ENCODE data around the gene UNC13B. TPM values are rescaled to one million over a fixed set of nuclear protein-coding genes. Genes with fewer than 3 reads are reported as not detected.
A peak's percentile ranks its signal among the peaks of the same experiment; 100 is the strongest.

The UNC13B gene
- total and polyA plus RNA-seq, 9 of the 15 experiments (the other 6 are each of a cell fraction or from before 2014, with no cell fraction given): 2.4 to 11.5 (median 8.6) TPM

DNA sequence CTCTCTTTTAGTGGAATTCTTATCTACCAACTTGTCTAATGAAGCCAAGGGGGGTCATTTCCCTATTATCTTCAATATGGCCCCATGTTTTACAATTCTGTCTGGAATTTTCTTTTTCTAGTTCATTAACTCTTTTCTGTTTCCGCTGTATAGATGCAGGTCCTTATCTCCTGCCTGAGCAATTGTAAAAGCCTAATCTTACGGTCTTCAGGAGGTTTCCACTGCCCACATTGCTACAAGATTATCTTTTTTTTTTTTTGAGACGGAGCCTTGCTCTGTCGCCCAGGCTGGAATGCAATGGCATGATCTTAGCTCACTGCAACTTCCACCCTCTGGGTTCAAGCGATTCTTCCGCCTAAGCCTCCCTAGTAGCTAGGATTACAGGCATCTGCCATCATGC lies 132.3 kb downstream of the UNC13B start (continued):
- TF ChIP-seq, protein P1, sequence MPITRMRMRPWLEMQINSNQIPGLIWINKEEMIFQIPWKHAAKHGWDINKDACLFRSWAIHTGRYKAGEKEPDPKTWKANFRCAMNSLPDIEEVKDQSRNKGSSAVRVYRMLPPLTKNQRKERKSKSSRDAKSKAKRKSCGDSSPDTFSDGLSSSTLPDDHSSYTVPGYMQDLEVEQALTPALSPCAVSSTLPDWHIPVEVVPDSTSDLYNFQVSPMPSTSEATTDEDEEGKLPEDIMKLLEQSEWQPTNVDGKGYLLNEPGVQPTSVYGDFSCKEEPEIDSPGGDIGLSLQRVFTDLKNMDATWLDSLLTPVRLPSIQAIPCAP (CRISPR knock-in tag; IDR thresholded peaks at IDR 0.05; ENCODE audit: borderline replicate concordance): no peak
- no peak for TF ChIP-seq SP1 (CRISPR knock-in tag; IDR thresholded peaks at IDR 0.05)
- TF ChIP-seq DPF2 (IDR thresholded peaks at IDR 0.05): 0 out of 2 replicates have a peak, but pooled peaks have one; percentile 26
- peak; percentile 32 for TF ChIP-seq TCF3 (CRISPR knock-in tag; IDR thresholded peaks at IDR 0.05)
- peak; percentile 63 for TF ChIP-seq ZNF384 (IDR thresholded peaks at IDR 0.05; ENCODE audit: low read depth, low read length)
- TF ChIP-seq ZNF143 (CRISPR knock-in tag; IDR thresholded peaks at IDR 0.05): no peak
- peak; percentile 32; the same call in 1 of the 2 replicates for TF ChIP-seq SOX6 (IDR thresholded peaks at IDR 0.05)
- TF ChIP-seq CBFA2T3 (IDR thresholded peaks at IDR 0.05): peak; percentile 72
- peak; percentile 40; the same call in 1 of the 2 replicates for TF ChIP-seq CBFA2T2 (conservative IDR thresholded peaks at IDR 0.05)

DNA sequence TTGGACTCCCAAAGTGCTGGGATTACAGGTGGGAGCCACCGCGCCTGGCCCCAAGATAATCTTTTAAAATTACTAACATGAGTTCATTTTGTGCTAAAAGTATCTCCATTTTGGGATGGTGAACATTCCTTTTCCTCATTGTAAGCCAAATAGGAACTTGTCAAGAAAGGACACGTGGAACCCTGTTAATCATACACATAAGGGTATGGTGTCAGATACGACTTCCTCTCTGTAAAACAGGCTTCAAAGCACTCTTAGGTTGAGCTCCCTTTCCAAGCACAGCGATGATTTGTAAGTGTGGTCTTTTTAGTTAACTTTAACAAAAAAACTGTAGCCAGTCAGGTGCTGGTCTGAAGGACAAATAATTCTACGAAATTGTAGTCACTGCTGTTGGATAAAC lies 132.7 kb downstream of the UNC13B start:
- DNase-seq (ENCODE audit: extremely low read depth in 1 of 4, low spot score in 3 of 4) (no peak), FAIRE-seq (no peak), ATAC-seq (no peak)
- Histone ChIP-seq H3K4me3 (no peak overlapping the region), H3K9me1 (ENCODE audit: control insufficient read depth, insufficient read depth, low read length) (no peaks in the 10 kb centered on the region), H3K9ac (ENCODE audit: insufficient read depth in 1 of 2, low read depth in 2 of 2, low read length in 2 of 2) (no peak overlapping the region), H3K4me2 (ENCODE audit: insufficient read depth, low read length) (no peak overlapping the region), H3K36me3 (ENCODE audit: control insufficient read depth, insufficient read depth, low read length) (no peaks in the 10 kb centered on the region), H3K4me1 (replicated peaks in 1 of 2; ENCODE audit: control insufficient read depth in 2 of 2, insufficient read depth in 2 of 2, low read length in 2 of 2) (peaks cover 0 to 2% of the 10 kb centered on the region in 2 experiments; a peak in 1 of 5 replicates), H3K79me2 (ENCODE audit: control insufficient read depth, insufficient read depth, low read length) (no peaks in the 10 kb centered on the region), H2AFZ (ENCODE audit: low read depth, low read length) (no peak overlapping the region), H3K9me3 (replicated peaks; ENCODE audit: control insufficient read depth, insufficient read depth, low read depth, low read length) (no peaks in the 10 kb centered on the region), H4K20me1 (replicated peaks; ENCODE audit: control insufficient read depth, insufficient read depth, low read length) (no peaks in the 10 kb centered on the region), H3K27me3 (ENCODE audit: control insufficient read depth in 2 of 2, insufficient read depth in 2 of 2, low read length in 2 of 2) (no peaks in the 10 kb centered on the region), H3K27ac (ENCODE audit: extremely low read depth, low read depth, low read length) (no peak overlapping the region)
- ChIA-PET POLR2A (no interaction called here), CTCF (ENCODE audit: low intra/inter-chr PET ratio) (no interaction called here)
- in situ Hi-C loops (cut with MboI) (no loop called here), intact Hi-C loops (cut with micrococcal nuclease) (no loop called here)
- WGBS (ENCODE audit: insufficient coverage, low coverage, missing lambda C conversion rate): 57% methylated on average over 6 of the region's 6 CpGs
- BruUV-seq (replicated peaks): no TSS peak
- TF ChIP-seq RB1 (IDR thresholded peaks at IDR 0.05; ENCODE audit: low read depth) (no peak), CCNT2 (IDR thresholded peaks at IDR 0.05; ENCODE audit: borderline replicate concordance, extremely low read depth, insufficient read length, low read depth, low read length) (no peak), ZNF311 (CRISPR knock-in tag; IDR thresholded peaks at IDR 0.05) (no peak), ZBTB17 (CRISPR knock-in tag; IDR thresholded peaks at IDR 0.05) (no peak), ZNF217 (CRISPR knock-in tag; IDR thresholded peaks at IDR 0.05) (no peak), ZNF347 (CRISPR knock-in tag; IDR thresholded peaks at IDR 0.05; ENCODE audit: low read depth) (no peak), TCFL5 (CRISPR knock-in tag; conservative IDR thresholded peaks at IDR 0.05) (no peak), ZNF695 (CRISPR knock-in tag; IDR thresholded peaks at IDR 0.05) (no peak), FOXJ2 (tag; IDR thresholded peaks at IDR 0.05) (no peak)
- TF ChIP-seq, protein P2, sequence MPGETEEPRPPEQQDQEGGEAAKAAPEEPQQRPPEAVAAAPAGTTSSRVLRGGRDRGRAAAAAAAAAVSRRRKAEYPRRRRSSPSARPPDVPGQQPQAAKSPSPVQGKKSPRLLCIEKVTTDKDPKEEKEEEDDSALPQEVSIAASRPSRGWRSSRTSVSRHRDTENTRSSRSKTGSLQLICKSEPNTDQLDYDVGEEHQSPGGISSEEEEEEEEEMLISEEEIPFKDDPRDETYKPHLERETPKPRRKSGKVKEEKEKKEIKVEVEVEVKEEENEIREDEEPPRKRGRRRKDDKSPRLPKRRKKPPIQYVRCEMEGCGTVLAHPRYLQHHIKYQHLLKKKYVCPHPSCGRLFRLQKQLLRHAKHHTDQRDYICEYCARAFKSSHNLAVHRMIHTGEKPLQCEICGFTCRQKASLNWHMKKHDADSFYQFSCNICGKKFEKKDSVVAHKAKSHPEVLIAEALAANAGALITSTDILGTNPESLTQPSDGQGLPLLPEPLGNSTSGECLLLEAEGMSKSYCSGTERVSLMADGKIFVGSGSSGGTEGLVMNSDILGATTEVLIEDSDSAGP (CRISPR knock-in tag; IDR thresholded peaks at IDR 0.05): no peak
- TF ChIP-seq, protein P3, sequence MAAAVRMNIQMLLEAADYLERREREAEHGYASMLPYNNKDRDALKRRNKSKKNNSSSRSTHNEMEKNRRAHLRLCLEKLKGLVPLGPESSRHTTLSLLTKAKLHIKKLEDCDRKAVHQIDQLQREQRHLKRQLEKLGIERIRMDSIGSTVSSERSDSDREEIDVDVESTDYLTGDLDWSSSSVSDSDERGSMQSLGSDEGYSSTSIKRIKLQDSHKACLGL (CRISPR knock-in tag; IDR thresholded peaks at IDR 0.05; ENCODE audit: borderline replicate concordance, poor library complexity, severe bottlenecking): no peak
- TF ChIP-seq, protein P4, sequence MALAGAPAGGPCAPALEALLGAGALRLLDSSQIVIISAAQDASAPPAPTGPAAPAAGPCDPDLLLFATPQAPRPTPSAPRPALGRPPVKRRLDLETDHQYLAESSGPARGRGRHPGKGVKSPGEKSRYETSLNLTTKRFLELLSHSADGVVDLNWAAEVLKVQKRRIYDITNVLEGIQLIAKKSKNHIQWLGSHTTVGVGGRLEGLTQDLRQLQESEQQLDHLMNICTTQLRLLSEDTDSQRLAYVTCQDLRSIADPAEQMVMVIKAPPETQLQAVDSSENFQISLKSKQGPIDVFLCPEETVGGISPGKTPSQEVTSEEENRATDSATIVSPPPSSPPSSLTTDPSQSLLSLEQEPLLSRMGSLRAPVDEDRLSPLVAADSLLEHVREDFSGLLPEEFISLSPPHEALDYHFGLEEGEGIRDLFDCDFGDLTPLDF (CRISPR knock-in tag; IDR thresholded peaks at IDR 0.05): no peak
